ENCODE data around the gene RMRP.
A peak's percentile ranks its signal among the peaks of the same experiment; 100 is the strongest.
"Not testable (repeated sequence)": the region's sequence is repeated elsewhere in the genome, so short reads cannot be mapped to it uniquely, and the experiment has no call there.

RMRP gene

GRCh38 chr9:35650341-35651158 lies 7.3 kb downstream of the RMRP start, which contains the start of gene SIT1:
TSS of gene SIT1 (minus strand) at chr9:35650931. CDS start at chr9:35650853, 78 bp downstream.
- FAIRE-seq (no peak), DNase-seq (ENCODE audit: insufficient read length, low spot score) (no peak)
- TF ChIP-seq POLR2A (IDR thresholded peaks at IDR 0.05; ENCODE audit: low read depth, low read length): no peak

DNA sequence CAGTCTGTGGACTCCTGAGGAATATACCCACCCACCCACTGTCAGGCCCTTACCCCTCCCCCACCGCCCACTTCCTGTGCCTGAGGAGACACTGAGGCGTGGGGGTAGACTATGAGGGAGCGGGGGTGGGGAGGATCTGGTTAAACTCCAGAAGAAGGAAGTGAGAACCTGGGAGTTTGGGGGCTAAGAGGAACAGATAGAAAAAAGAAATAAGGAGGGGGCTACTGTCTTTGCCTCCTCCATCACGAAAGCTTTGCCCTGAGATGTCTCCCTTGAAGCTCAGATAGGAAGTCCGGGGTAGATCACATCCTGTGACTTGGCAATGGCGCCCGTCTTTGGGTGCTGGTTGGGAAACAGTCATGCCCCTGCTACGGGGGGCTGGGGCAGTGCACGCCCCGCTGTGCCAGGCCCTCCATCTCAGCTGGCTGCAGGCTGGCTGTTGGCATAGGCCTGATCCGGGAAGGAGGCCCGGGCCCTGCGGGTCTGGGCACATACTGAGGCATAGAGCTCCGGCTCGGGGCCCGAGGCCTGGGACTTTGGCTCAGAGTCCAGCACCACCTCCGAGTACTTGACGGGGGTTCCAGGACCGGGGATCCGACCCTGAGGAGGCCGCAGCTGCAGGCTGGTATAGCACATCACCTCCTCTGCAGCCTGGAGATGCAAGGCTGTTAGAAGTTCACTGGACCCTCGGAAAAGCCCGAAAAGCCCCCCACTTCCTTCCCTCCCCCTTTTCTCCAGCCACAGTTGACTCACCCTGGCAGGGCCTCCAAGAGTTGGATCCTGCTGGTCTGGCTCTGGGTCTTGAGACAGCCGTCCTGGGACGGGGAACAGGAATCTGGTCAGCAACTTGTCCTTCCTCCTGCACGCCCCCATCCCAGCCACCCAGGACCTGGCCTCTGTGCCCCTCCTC lies 8.1 kb downstream of the RMRP start:
- DNase-seq (ENCODE audit: insufficient read length, low spot score) (no peak), FAIRE-seq (no peak)
- TF ChIP-seq POLR2A (IDR thresholded peaks at IDR 0.05; ENCODE audit: low read depth, low read length): no peak

- DNase-seq (ENCODE audit: insufficient read length, low spot score) (peak; percentile 80), FAIRE-seq (no peak)
- peak; percentile 53; the same call in 1 of the 2 replicates for TF ChIP-seq POLR2A (IDR thresholded peaks at IDR 0.05; ENCODE audit: low read depth, low read length)
Measured at GRCh38 chr9:35646533-35647265, 11.1 kb downstream of the RMRP start.

DNA sequence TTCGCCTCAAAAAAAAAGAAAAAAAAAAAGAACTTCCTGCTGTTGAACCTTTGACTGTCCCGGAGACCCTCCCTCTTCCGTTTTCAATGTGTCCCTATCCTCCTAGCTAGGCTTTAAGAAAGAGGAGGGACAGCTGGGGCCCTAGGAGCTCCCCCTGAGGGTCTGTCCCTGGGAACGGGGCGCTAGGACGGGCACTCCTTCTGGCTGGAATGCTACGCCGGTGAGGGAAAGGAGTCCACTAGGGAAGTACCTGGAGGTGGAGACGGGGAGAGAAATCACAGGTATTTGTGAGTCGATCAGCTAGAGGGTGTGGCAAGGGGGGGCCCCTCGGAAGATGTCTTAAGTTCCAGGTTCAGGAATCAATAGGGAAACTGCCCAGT lies 11.7 kb downstream of the RMRP start:
- TF ChIP-seq POLR2A (IDR thresholded peaks at IDR 0.05; ENCODE audit: low read depth, low read length): no peak
- no peak for FAIRE-seq
- no peak for DNase-seq (ENCODE audit: insufficient read length, low spot score)

DNA sequence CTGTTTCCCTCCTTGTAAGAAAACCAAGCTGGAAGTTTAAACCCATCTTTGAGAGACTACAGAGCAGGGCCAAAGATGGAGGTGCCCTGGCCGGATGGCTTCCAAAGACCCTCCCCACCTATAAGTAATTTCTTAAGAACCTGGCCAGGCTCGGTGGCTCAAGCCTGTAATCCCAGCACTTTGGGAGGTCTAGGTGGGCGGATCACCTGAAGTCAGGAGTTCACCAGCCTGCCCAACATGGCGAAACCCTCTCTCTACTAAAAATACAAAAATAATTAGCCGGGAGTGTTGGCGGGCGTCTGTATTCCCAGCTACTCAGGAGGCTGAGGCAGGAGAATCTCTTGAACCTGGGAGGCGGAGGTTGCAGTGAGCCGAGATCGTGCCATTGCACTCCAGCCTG lies 12.1 kb downstream of the RMRP start:
- not testable (repeated sequence) for FAIRE-seq

GRCh38 chr9:35643046-35643445 lies 14.8 kb downstream of the RMRP start:
- no peak for TF ChIP-seq POLR2A (IDR thresholded peaks at IDR 0.05; ENCODE audit: low read depth, low read length)
- FAIRE-seq (no peak), DNase-seq (ENCODE audit: insufficient read length, low spot score) (no peak)

More for the DNA sequence above, 12.1 kb downstream of the RMRP start:
- not testable (repeated sequence) for DNase-seq (ENCODE audit: insufficient read length, low spot score)

DNA sequence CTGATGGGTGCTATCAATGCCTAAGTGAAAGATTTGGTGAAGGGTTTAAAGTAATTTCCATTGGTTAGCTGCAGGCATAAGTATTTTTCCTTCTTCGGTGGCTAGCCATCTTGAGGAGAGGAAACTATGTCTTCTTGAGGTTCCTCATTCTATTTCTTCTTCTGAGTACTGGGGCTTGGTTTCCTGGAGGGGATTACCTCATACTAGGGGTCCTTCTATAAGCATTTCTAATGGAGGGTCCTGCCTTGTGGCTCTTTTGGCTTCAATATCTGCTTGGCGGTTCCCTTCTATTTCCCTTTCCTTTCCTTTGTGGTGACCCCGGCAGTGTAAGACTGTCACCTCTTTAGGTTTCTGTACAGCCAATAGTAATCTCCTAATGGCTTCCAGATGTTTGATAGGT lies 16.3 kb downstream of the RMRP start:
- not testable (repeated sequence) for FAIRE-seq; DNase-seq (ENCODE audit: insufficient read length, low spot score)

DNA sequence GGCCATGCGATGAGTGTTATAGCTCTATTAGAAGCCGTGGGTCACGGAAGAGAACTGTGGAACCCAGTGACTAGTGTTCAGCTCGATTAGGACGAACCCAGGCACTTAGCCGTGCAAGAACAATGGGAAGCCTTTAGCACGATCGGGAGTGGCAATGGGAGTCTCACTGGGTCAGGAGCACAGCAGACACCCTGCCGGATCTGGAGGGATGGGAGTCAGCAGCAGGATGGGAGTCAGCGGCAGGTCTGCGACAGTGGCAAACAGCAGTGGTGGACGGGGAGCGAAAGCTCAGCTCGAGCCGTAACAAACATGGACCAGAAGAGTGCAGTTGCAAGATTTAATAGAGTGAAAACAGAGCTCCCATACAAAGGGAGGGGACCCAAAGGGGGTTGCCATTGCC lies 17.4 kb downstream of the RMRP start:
- not testable (repeated sequence) for FAIRE-seq

DNA sequence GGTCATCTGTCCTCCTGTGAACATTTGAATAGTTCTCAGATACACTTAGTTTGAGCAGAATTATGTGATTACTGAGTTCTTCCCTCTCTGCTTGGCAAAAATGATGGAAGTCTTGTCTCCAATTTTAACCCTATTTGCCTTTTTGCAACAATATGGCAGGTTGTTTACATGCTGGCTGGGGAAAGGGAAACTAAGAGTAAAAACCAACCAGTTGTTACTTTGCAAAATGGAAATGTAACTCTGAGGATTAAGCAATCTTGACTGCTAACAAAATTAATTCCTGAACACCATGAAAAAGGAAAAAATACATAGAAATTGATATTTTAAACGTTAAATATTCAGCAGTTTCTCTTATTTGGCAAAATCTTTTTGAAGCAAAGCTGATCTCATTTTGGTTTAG lies 18.2 kb downstream of the RMRP start:
- DNase-seq (ENCODE audit: insufficient read length, low spot score) (no peak), FAIRE-seq (no peak)
- no peak for TF ChIP-seq POLR2A (IDR thresholded peaks at IDR 0.05; ENCODE audit: low read depth, low read length)

More for the DNA sequence above, 17.4 kb downstream of the RMRP start:
- DNase-seq (ENCODE audit: insufficient read length, low spot score): not testable (repeated sequence)

- peak; percentile 70 for FAIRE-seq
- not testable (repeated sequence) for DNase-seq (ENCODE audit: insufficient read length, low spot score)
Measured at GRCh38 chr9:35639225-35639624, 18.6 kb downstream of the RMRP start.

DNA sequence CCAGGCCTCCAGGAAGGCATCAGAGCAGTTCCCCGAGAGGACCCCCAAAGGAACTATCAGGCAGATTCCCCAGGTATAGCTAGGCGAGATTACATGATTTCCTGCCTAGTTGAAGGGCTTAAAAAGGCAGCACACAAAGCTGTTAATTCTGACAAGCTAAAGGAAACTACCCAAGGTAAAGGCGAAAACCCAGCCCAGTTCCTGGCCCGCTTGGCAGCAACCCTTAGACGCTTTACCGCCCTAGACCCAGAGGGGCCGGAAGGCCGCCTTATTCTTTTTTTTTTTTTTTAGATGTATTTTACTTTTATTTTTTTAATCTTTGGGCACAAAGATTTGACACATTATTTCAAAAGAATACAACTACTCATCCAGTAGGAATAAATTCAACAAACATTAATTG lies 19.1 kb downstream of the RMRP start:
- FAIRE-seq: not testable (repeated sequence)

GRCh38 chr9:35637427-35637955 lies 20.3 kb downstream of the RMRP start:
- FAIRE-seq: not testable (repeated sequence)

More for the DNA sequence above, 19.1 kb downstream of the RMRP start:
- not testable (repeated sequence) for DNase-seq (ENCODE audit: insufficient read length, low spot score)

DNA sequence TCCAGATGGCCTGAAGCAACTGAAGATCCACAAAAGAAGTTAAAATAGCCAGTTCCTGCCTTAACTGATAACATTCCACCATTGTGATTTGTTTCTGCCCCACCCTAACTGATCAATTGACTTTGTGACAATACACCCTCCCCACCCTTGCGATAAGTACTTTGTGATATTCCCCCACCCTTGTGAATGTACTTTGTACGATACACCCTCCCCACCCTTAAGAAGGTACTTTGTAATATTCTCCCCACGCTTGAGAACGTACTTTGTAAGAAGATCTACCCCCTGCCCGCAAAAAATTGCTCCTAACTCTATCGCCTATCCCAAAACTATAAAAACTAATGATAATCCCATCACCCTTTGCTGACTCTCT lies 21.0 kb downstream of the RMRP start:
- DNase-seq (ENCODE audit: insufficient read length, low spot score); FAIRE-seq: not testable (repeated sequence)

More at GRCh38 chr9:35637427-35637955, 20.3 kb downstream of the RMRP start:
- not testable (repeated sequence) for DNase-seq (ENCODE audit: insufficient read length, low spot score)

Measured in H54 (cell line).